Endothelial cell of umbilical vein (primary cell): ENCODE results near the gene SELENOO. TPM values are rescaled to one million over a fixed set of nuclear protein-coding genes. Genes with fewer than 3 reads are reported as not detected.

ENCODE experiments used
- BruUV-seq: library from RNA; stranded (reverse); fragments of 400-500 nt; replicated peaks from 2 replicates; lab custom pipeline; 2021; lab: Mats Ljungman, UMichigan
- CTCF ChIA-PET: fragments of 300-600, 350-600 bp; sonication (Branson Sonifier 250); formaldehyde crosslinking; loops from one replicate; lab custom pipeline; 2021; ENCODE audit warnings: antibody characterized with exemption, inconsistent platforms; lab: Charles Lee
- POLR2A ChIA-PET: fragments of 300-600, 350-600 bp; sonication (Branson Sonifier 250); formaldehyde crosslinking; loops from one replicate; lab custom pipeline; 2021; ENCODE audit warnings: antibody characterized with exemption, inconsistent platforms; lab: Charles Lee
- DNase-seq: peaks from one replicate; pipeline ENCODE4 v3.0.0-alpha.2; 2011; ENCODE audit warnings: low read depth, low spot score
- FAIRE-seq: peaks from 2 replicates; lab custom pipeline; 2011; peaks lifted over from hg19 to GRCh38; lab: Jason Lieb, UNC
- H2AFZ ChIP-seq: 2 replicates; pipeline ENCODE4 v1.6.0; 2012; ENCODE audit warnings: low read depth, low read length, control low read depth, inconsistent platforms
- H3K27ac ChIP-seq: 2 replicates; pipeline ENCODE4 v1.5.1; 2011; ENCODE audit warnings: low read depth, mild to moderate bottlenecking, control low read depth, low read length, moderate library complexity; ENCODE audit not compliant: insufficient read depth
- H3K27me3 ChIP-seq, 2 experiments: 2 replicates each; pipeline versions ENCODE4 v1.6.0 to v1.6.1; 2011; ENCODE audit warnings: low read length in 2 of 2, mixed read lengths in 1 of 2; ENCODE audit not compliant: control insufficient read depth in 2 of 2, insufficient read depth in 2 of 2
- H3K36me3 ChIP-seq, 2 experiments: 2 replicates in 1 of 2; 3 replicates in 1 of 2; pipeline ENCODE4 v1.5.1; 2011; ENCODE audit warnings: low read length in 2 of 2, mild to moderate bottlenecking in 1 of 2, moderate library complexity in 1 of 2; ENCODE audit not compliant: control insufficient read depth in 2 of 2, insufficient read depth in 2 of 2; ENCODE audit errors: extremely low read depth in 1 of 2
- H3K4me1 ChIP-seq: 3 replicates; pipeline ENCODE4 v1.5.1; 2011; ENCODE audit warnings: mild to moderate bottlenecking, low read length; ENCODE audit not compliant: control insufficient read depth, insufficient read depth; ENCODE audit errors: extremely low read depth
- H3K4me2 ChIP-seq: 2 replicates; pipeline ENCODE4 v1.6.1; 2011; ENCODE audit warnings: low read length, control low read depth, mixed read lengths; ENCODE audit not compliant: insufficient read depth
- H3K4me3 ChIP-seq, 3 experiments: fragments of 200-600 bp in 1 of 3; sonication (generic), shearing (Covaris generic) in 1 of 3; replicated peaks in 1 of 3; 2 replicates each; pipeline ENCODE4 v1.5.1; 2011 to 2016; ENCODE audit warnings: control low read depth in 3 of 3, low read length in 3 of 3, mild to moderate bottlenecking in 2 of 3, inconsistent platforms in 1 of 3, low read depth in 1 of 3, moderate library complexity in 1 of 3; ENCODE audit not compliant: insufficient read depth in 1 of 3
- H3K79me2 ChIP-seq: 2 replicates; pipeline ENCODE4 v1.6.0; 2012; ENCODE audit warnings: low read length, inconsistent platforms; ENCODE audit not compliant: control insufficient read depth, insufficient read depth
- H3K9ac ChIP-seq: replicated peaks from 2 replicates; pipeline ENCODE3; 2011; ENCODE audit warnings: low read length, control low read depth; ENCODE audit not compliant: insufficient read depth; ENCODE audit errors: extremely low read depth
- H3K9me1 ChIP-seq: replicated peaks from 3 replicates; pipeline ENCODE4 v1.6.0; 2011; ENCODE audit warnings: mild to moderate bottlenecking, low read length; ENCODE audit not compliant: control insufficient read depth, insufficient read depth; ENCODE audit errors: extremely low read depth
- H3K9me3 ChIP-seq: replicated peaks from 2 replicates; pipeline ENCODE4 v1.5.1; 2012; ENCODE audit warnings: low read length, inconsistent platforms; ENCODE audit not compliant: control insufficient read depth, insufficient read depth
- H4K20me1 ChIP-seq: replicated peaks from 2 replicates; pipeline ENCODE3; 2011; ENCODE audit warnings: mild to moderate bottlenecking, low read length; ENCODE audit not compliant: control insufficient read depth, insufficient read depth; ENCODE audit errors: extremely low read depth
- CTCF ChIP-seq, 2 donors: IDR thresholded peaks; 1 replicate in 1 of 2; 2 replicates in 1 of 2; pipeline ENCODE4 v1.5.1; 2011; ENCODE audit warnings: low read length in 2 of 2, mild to moderate bottlenecking in 2 of 2, moderate library complexity in 2 of 2, control low read depth in 1 of 2, inconsistent platforms in 1 of 2, low read depth in 1 of 2; ENCODE audit not compliant: insufficient read depth in 1 of 2; ENCODE audit errors: extremely low read depth in 1 of 2
- EZH2 ChIP-seq: IDR thresholded peaks from 2 replicates; pipeline ENCODE4 v1.6.1; 2012; ENCODE audit warnings: borderline replicate concordance, low read depth, mild to moderate bottlenecking, moderate library complexity, low read length, inconsistent platforms; ENCODE audit not compliant: severe bottlenecking
- FOS ChIP-seq: IDR thresholded peaks from 2 replicates; pipeline ENCODE4 v1.6.1; 2011; ENCODE audit warnings: mild to moderate bottlenecking, low read length, moderate library complexity, borderline replicate concordance; ENCODE audit not compliant: insufficient read depth
- GATA2 ChIP-seq: IDR thresholded peaks from 2 replicates; pipeline ENCODE4 v1.7.0; 2011; ENCODE audit warnings: low read depth, mild to moderate bottlenecking, moderate library complexity, mixed read lengths, low read length; ENCODE audit not compliant: insufficient read length, insufficient read depth
- JUN ChIP-seq: IDR thresholded peaks from 2 replicates; pipeline ENCODE4 v1.6.1; 2011; ENCODE audit warnings: borderline replicate concordance, low read depth; ENCODE audit not compliant: insufficient read length, insufficient read depth
- MAX ChIP-seq: IDR thresholded peaks from 2 replicates; pipeline ENCODE4 v1.6.1; 2011; ENCODE audit not compliant: insufficient read depth, insufficient read length
- MYC ChIP-seq: IDR thresholded peaks from one replicate; pipeline ENCODE4 v1.6.1; 2011; ENCODE audit warnings: mild to moderate bottlenecking, low read depth, low read length
- POLR2A ChIP-seq: IDR thresholded peaks from 2 replicates; pipeline ENCODE4 v1.6.1; 2012; ENCODE audit warnings: low read depth, mild to moderate bottlenecking, control low read depth, low read length
- POLR2AphosphoS5 ChIP-seq: IDR thresholded peaks from 2 replicates; pipeline ENCODE4 v1.6.1; 2012; ENCODE audit warnings: low read depth, mild to moderate bottlenecking, control low read depth, low read length, moderate library complexity; ENCODE audit not compliant: insufficient read depth
- dilution Hi-C: fragments of 300-500 bp; cut with MboI; formaldehyde crosslinking; loops from one replicate; pipeline ENCODE4 v1.15.0; 2019; ENCODE audit warnings: low sequenced_read_pairs; ENCODE audit not compliant: extremely low pct_ligation_motif_present
- intact Hi-C: fragments of 100-400 bp; cut with micrococcal nuclease; formaldehyde crosslinking; loops from one replicate; pipeline ENCODE4 v1.10.0; 2022
- polyA plus RNA-seq, 4 experiments: library from polyadenylated mRNA; depleted of rRNA in 3 of 4; stranded (reverse) in 3 of 4; unstranded in 1 of 4; fragments of >200 nt; gene quantifications; 2 replicates each; pipeline versions ENCODE4 v1.2.1 to v1.2.3, GENCODE V29; 2011 to 2012; ENCODE audit warnings: missing spikeins in 1 of 4
- total RNA-seq: library from RNA; stranded (reverse); gene quantifications from 2 replicates; pipeline ENCODE4 v1.2.3, GENCODE V29; 2021

SELENOO gene
- total and polyA plus RNA-seq, 2 donors (not counting 3 experiments of a cell fraction or from before 2014, with no cell fraction given): 24.1 to 37.5 TPM

GRCh38 chr22:50264946-50265669 is 64.3 kb downstream of the SELENOO start:
- TF ChIP-seq MAX (no peak), FOS (no peak), POLR2A (no peak), POLR2AphosphoS5 (no peak), GATA2 (no peak), EZH2 (no peak), MYC (no peak), JUN (no peak), CTCF (IDR thresholded peaks at IDR 0.05; ENCODE audit: extremely low read depth in 1 of 2, insufficient read depth in 1 of 2, low read depth in 1 of 2, low read length in 2 of 2) (no peak)
- BruUV-seq: no TSS peak
- Histone ChIP-seq H3K4me1 (peaks cover 9% of the 10 kb centered on the region), H3K4me2 (no peak overlapping the region), H3K36me3 (peaks cover 0 to 4% of the 10 kb centered on the region in 2 experiments), H3K9me1 (no peaks in the 10 kb centered on the region), H3K27me3 (no peaks in the 10 kb centered on the region), H3K79me2 (peaks cover 7% of the 10 kb centered on the region), H3K9ac (no peak overlapping the region), H3K4me3 (no peak overlapping the region), H3K27ac (no peak overlapping the region), H3K9me3 (no peaks in the 10 kb centered on the region), H2AFZ (no peak overlapping the region), H4K20me1 (no peaks in the 10 kb centered on the region)
- CTCF ChIA-PET: interaction anchor here (4.7 kb wide), 1 partner anchor 13 kb away, joined by 40 read pairs; the partner anchor contains the start of gene HDAC10
- POLR2A ChIA-PET: no interaction called here
- FAIRE-seq (no peak), DNase-seq (no peak)
- intact Hi-C loops (no loop called here), dilution Hi-C loops (no loop called here)
